GM18861 (cell line): ENCODE results near the gene LRRC4.

Source experiments
- ATAC-seq: cut with Tn5 transposase; IDR thresholded peaks from one replicate; pipeline ENCODE4 v1.9.1; 2021; ENCODE audit not compliant: unreplicated experiment

LRRC4 gene

GRCh38 chr7:128060018-128060417 is 28.8 kb upstream of the LRRC4 start:
- no peak for ATAC-seq

- no peak for ATAC-seq
Measured at GRCh38 chr7:128059143-128059988, 28.1 kb upstream of the LRRC4 start.

- no peak for ATAC-seq
Measured at GRCh38 chr7:128057909-128058308, 26.7 kb upstream of the LRRC4 start.

DNA sequence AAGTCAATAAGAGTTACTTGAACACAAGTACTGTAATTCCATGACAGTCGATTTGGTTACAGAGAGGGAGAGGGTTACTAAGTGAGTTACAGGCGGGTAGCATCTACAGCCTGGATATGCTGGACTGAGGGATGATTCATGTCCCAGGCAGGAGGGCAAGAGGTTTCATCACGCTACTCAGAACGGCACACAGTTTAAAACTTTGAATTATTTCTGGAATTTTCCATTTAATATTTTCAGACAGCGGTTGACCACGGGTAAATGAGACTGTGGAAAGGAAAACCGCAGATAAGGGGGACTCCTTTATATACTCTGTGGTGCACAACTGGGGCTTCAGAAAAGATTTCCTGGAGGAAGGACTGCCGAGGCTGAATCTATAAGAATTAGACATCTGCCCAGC is 25.7 kb upstream of the LRRC4 start:
- no peak for ATAC-seq

GRCh38 chr7:128055637-128056036 is 24.4 kb upstream of the LRRC4 start:
- no peak for ATAC-seq

GRCh38 chr7:128054511-128054910 is 23.3 kb upstream of the LRRC4 start:
- ATAC-seq: no peak

DNA sequence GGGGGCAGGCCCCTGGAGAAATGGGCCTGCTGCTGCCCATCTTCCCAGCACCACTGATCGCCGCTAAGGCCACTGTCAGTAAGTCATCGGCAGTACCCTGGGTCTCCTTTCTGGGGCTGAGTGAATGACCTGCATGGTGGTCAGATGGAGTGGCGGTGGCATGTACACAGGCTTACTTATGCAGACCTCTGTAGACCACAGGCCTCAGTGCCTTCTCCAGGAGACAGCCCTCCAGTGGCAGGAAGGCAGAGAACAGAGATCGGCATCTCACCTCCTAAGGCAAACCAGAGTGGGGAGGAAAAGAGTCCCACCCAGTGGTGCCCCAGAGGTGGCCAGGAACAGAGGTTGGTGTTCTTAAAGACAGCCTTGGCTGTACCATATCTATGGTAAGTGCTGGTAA is 22.8 kb upstream of the LRRC4 start:
- no peak for ATAC-seq

DNA sequence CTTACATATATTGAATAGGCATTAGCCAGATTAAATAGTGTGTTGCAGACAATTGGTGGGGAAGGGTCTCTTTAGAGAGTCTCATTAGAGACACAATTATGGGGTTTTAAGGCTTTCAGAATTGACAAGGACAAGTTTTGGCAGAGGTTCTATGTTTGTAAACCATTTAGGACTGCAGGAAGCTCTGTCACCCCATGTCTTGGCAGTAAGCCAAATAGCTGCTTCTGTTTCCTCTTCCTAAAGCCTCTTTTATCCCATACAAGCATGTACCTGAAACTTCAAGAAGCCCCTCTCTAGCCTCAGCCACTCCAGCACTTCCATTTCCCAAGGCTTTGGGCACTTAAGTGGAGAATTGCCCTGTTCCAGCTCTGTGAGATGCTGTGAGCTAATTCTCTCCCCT is 21.8 kb upstream of the LRRC4 start:
- ATAC-seq: no peak

DNA sequence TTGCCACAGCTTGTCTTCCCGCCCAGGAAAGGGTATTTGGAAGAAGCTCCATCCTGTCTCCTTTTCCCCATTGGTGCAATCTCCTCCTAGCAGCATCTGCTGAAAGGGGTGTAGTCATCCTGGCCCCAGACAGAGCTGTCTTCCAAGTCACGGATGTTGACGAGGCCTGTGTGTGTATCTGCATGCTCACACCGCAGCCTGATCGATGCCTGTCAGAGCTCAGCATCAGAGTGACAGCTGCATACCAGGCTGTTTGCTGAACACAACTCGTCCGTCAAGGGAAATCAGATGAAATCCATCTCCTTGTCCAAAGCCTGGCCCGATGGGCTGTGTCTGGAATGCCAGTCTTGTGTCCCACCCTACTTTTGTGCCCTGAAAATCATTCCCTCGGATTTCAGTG is 21.2 kb upstream of the LRRC4 start:
- no peak for ATAC-seq

DNA sequence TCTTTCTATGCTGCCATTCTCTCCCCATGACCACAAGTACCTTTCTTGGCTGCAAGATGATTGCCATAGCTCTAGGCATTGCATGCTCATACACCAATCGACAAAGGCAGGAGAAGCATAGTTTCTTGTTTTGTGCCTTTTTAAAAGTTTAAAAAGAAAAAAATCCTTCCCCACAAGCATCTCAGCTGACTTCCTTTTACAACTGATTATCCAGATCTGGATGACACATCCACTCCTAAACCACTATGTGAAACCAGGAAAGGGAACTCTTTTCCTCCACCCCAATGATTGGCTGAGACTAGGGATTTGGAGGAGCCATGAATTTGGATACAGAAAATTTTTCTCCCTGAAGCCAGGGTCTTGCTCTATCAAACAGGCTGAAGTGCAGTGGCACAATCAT is 14.5 kb upstream of the LRRC4 start:
- ATAC-seq: no peak

DNA sequence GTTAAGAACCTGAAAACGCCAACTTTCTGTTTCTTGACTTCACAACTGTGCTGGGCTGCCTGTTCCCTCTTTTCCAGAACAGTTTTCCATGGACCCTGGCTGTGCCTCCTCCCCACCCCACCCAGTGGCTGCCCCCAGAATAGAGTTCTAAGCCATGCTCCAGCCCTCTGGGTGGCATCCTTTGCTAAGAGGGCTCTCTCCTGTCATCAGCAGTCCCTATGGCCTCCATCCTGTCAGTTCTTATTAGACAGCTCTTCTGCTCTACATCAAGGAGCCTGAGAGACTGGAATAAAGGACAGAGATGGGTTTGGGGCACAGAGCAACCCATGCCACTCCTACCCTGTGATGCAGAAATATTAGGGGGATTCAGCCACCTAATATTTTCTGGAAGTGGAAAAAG is 13.9 kb upstream of the LRRC4 start:
- ATAC-seq: no peak

DNA sequence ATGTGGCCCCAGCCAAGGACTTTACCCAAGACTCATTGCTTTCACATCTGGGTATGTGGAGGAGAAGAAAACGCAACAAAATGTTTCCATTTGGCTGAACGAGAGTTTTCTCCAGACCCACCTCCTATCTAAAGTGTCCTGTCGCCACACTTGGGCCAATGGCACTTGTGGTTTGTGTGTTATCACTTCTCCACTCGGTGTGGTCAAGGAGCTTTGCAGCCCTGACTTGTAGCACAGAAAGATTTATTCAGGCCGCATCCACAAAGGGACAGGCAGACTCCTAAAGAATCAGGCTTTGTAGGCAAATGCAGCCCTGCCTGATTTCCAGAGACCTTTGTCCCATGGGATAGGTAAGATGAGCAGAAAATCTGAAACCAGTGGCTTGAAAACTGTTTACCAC is 12.8 kb upstream of the LRRC4 start:
- ATAC-seq: no peak

DNA sequence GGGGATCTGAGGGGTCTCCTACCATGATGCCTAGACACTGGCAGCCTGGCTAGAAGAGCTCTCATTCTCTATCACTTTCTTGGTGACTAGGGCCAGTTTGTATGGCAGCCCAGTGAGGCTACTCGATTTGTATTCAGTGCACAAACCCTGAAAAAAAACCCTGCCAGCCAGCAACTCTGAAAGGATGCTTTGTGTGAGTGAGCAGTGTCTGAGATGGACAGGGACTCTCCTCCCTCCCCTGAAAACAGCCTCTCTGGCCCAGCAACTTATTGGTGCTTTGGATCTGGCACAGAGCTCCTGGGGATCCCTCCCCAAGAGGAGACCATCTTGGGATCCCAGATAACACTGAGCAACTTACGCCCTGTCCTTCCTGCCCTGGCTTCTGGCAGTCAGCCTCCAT is 10.8 kb upstream of the LRRC4 start:
- no peak for ATAC-seq

DNA sequence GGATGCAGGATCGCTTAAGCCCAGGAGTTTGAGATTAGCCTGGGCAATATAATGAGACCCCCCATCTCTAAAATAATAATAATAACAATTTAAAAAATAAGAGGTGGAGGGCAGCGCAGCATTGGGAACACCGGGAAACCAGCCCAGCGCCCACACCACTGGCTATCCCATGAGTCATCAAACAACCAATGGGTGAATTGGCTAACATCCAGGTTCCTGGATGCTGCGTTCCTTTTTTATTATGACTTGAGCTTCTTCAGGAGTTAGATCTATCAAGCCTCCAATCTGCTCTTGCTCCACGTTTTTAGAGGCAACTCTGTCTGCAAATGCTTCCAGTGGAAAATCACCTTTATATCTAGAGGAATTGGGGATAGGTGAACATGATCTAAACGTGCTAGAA is 10.0 kb upstream of the LRRC4 start:
- ATAC-seq: no peak

GRCh38 chr7:128040205-128040604 is 9.0 kb upstream of the LRRC4 start:
- no peak for ATAC-seq

- no peak for ATAC-seq
Measured at GRCh38 chr7:128039544-128039953, 8.3 kb upstream of the LRRC4 start.

DNA sequence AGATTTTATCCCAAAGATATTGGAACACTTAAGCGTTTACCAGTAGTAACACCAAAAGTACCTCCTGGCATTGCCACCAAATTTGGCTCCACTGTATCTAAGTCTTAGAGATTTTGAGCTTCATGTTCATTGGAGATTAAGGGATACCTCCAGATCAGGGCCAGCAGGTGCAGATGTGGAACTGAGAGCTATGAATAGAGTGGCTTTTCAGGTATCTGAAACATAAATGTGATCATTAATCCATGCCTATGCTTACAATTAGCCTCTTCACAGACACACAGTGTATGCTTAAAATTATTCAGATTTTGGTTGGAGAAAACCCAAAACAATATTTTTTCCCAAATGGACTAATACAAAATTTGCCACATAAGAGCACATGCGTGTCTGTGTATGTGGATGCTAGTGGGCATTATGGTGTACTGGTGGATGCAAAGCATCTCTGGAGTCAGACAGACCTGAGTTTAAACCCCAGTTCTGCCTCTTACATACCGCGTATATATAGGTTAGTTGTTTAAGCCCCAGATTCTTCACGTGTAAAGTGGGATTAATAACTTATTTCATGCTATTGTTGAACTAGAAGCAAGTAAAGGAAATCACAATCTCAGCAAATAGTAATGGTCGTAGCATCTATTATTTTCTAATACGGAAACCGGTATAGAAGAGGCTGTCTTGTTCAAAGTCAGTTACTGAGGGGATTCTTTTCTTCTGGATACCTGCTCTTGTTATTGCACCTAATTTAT is 6.8 kb upstream of the LRRC4 start:
- no peak for ATAC-seq

DNA sequence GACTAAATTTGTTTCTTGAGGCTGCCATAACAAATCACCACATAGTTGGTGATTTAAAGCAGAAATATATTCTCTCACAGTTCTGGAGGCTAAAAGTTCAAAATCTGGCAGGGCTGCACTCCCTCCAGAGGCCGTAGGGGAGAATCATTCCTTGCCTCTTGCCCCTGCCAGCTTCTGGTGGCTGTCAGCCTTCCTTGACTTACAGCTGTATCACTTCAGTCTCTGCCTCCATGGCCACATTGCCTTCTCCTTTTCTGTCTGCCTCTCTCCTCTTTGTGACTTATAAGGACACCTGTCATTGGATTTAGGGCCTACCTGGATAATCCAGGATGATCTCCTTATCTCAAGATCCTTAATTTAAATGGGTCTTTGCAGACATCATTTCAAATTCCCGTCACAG is 5.8 kb upstream of the LRRC4 start:
- ATAC-seq: peak; percentile 13

GRCh38 chr7:128036226-128036940 is 5.1 kb upstream of the LRRC4 start:
- peak; percentile 35 for ATAC-seq

GRCh38 chr7:128035712-128036111 is 4.5 kb upstream of the LRRC4 start:
- no peak for ATAC-seq

- ATAC-seq: no peak
Measured at GRCh38 chr7:128034825-128035224, 3.6 kb upstream of the LRRC4 start.

- ATAC-seq: no peak
Measured at GRCh38 chr7:128033246-128033645, 2.0 kb upstream of the LRRC4 start.
